A673 (cell line): ENCODE results near the gene DIDO1. TPM values are rescaled to one million over a fixed set of nuclear protein-coding genes. Genes with fewer than 3 reads are reported as not detected.

ENCODE experiments used
- BruUV-seq: library from RNA; stranded (reverse); fragments of 400-500 nt; replicated peaks from 2 replicates; lab custom pipeline; 2021; lab: Mats Ljungman, UMichigan
- CTCF ChIA-PET: fragments of 300-600 bp; sonication (Branson Sonifier 250); formaldehyde crosslinking; loops from one replicate; lab custom pipeline; 2022; ENCODE audit warnings: antibody characterized with exemption; lab: Charles Lee
- POLR2A ChIA-PET: fragments of 300-600 bp; sonication (Branson Sonifier 250); formaldehyde crosslinking; loops from one replicate; lab custom pipeline; 2022; ENCODE audit warnings: antibody characterized with exemption; ENCODE audit not compliant: low non-redundant PET; lab: Charles Lee
- DNase-seq: peaks from one replicate; pipeline ENCODE4 v3.0.0-alpha.2; 2015; ENCODE audit warnings: low spot score
- H3K27ac ChIP-seq: fragments of 200-600 bp; sonication (generic); 2 replicates; pipeline ENCODE4 v1.5.1; 2016; ENCODE audit warnings: mixed run types, low read depth, mild to moderate bottlenecking, mixed read lengths, antibody characterized with exemption, low read length; ENCODE audit not compliant: poor library complexity, severe bottlenecking
- H3K27me3 ChIP-seq: fragments of 200-600 bp; sonication (generic); replicated peaks from 2 replicates; pipeline ENCODE4 v1.6.1; 2017; ENCODE audit warnings: mixed run types, low read depth, mild to moderate bottlenecking, mixed read lengths, antibody characterized with exemption, low read length; ENCODE audit not compliant: insufficient read depth, poor library complexity
- H3K36me3 ChIP-seq: fragments of 200-600 bp; sonication (generic); 2 replicates; pipeline ENCODE4 v1.6.1; 2016; ENCODE audit warnings: mixed run types, mild to moderate bottlenecking, mixed read lengths, antibody characterized with exemption, low read length; ENCODE audit not compliant: insufficient read depth, poor library complexity, severe bottlenecking
- H3K4me1 ChIP-seq: fragments of 200-600 bp; sonication (generic); 2 replicates; pipeline ENCODE4 v1.6.1; 2017; ENCODE audit warnings: mixed run types, mild to moderate bottlenecking, mixed read lengths, antibody characterized with exemption, low read length; ENCODE audit not compliant: insufficient read depth, poor library complexity, severe bottlenecking
- H3K4me3 ChIP-seq: fragments of 200-600 bp; sonication (generic); 2 replicates; pipeline ENCODE4 v1.5.1; 2016; ENCODE audit warnings: low read depth, mixed run types, mild to moderate bottlenecking, mixed read lengths, low read length; ENCODE audit not compliant: poor library complexity, severe bottlenecking
- H3K9me3 ChIP-seq: fragments of 200-600 bp; sonication (generic); 2 replicates; pipeline ENCODE4 v1.6.1; 2016; ENCODE audit warnings: mixed run types, low read depth, mild to moderate bottlenecking, mixed read lengths, antibody characterized with exemption, low read length; ENCODE audit not compliant: poor library complexity, severe bottlenecking
- CTCF ChIP-seq: fragments of 300-800, 200-600 bp; sonication (generic); conservative IDR thresholded peaks from 2 replicates; pipeline ENCODE4 v1.5.1; 2017; ENCODE audit warnings: low read depth, mild to moderate bottlenecking, antibody characterized with exemption, low read length, moderate library complexity, mixed read lengths
- EZH2 ChIP-seq: fragments of 200-600 bp; sonication (generic); IDR thresholded peaks from 2 replicates; pipeline ENCODE4 v1.6.1; 2017; ENCODE audit warnings: borderline replicate concordance, low read depth, mild to moderate bottlenecking, mixed read lengths, antibody characterized with exemption, low read length; ENCODE audit not compliant: poor library complexity, severe bottlenecking
- intact Hi-C: fragments of 100-400 bp; cut with micrococcal nuclease; formaldehyde crosslinking; loops from one replicate; pipeline ENCODE4 v1.10.0; 2022; ENCODE audit not compliant: unreplicated experiment
- total RNA-seq: library from RNA; stranded (reverse); gene quantifications from 2 replicates; pipeline ENCODE4 v1.2.3, GENCODE V29; 2021

Gene DIDO1
- total RNA-seq, 1 experiment from 2014 or later = 64.4 TPM

- no peaks in the 10 kb centered on the region for H3K27me3 ChIP-seq
- no peaks in the 10 kb centered on the region for H3K36me3 ChIP-seq
- H3K4me1 ChIP-seq = peaks cover 57% of the 10 kb centered on the region
- H3K9me3 ChIP-seq = no peaks in the 10 kb centered on the region
- CTCF ChIA-PET = no interaction called here
- TF ChIP-seq EZH2 (no peak), CTCF (no peak)
- no peak for DNase-seq
- BruUV-seq = no TSS peak
- H3K27ac ChIP-seq = no peak overlapping the region
- intact Hi-C loops = no loop called here
- POLR2A ChIA-PET = no interaction called here
- H3K4me3 ChIP-seq = no peak overlapping the region
Measured at GRCh38 chr20:62922451-62922921, 3.8 kb downstream of the DIDO1 start.

- no peaks in the 10 kb centered on the region for H3K27me3 ChIP-seq
- no peaks in the 10 kb centered on the region for H3K36me3 ChIP-seq
- H3K27ac ChIP-seq = no peak overlapping the region
- no peaks in the 10 kb centered on the region for H3K9me3 ChIP-seq
- ChIA-PET CTCF (interaction anchor here (0.6 kb wide), 1 partner anchor 126 kb away, joined by 4 read pairs; no protein-coding TSS in a partner anchor), POLR2A (no interaction called here)
- BruUV-seq = no TSS peak
- no peak overlapping the region for H3K4me3 ChIP-seq
- peak; percentile 82 for DNase-seq
- TF ChIP-seq EZH2 (no peak), CTCF (peak; percentile 64)
- H3K4me1 ChIP-seq = peaks cover 63% of the 10 kb centered on the region
- intact Hi-C loops = no loop called here
Measured at GRCh38 chr20:62921119-62921687, 5.1 kb downstream of the DIDO1 start.

- POLR2A ChIA-PET = no interaction called here
- H3K4me1 ChIP-seq = peaks cover 73% of the 10 kb centered on the region
- TF ChIP-seq CTCF = no peak
- TF ChIP-seq EZH2 = no peak
Measured at GRCh38 chr20:62920039-62920645, 6.2 kb downstream of the DIDO1 start.

More at GRCh38 chr20:62920039-62920645, 6.2 kb downstream of the DIDO1 start:
- H3K4me3 ChIP-seq = no peak overlapping the region
- intact Hi-C loops = no loop called here
- CTCF ChIA-PET = no interaction called here
- no peak for DNase-seq
- H3K36me3 ChIP-seq = no peaks in the 10 kb centered on the region
- H3K9me3 ChIP-seq = no peaks in the 10 kb centered on the region
- no TSS peak for BruUV-seq
- H3K27me3 ChIP-seq = no peaks in the 10 kb centered on the region
- H3K27ac ChIP-seq = peak overlapping the region; percentile 29
